ENCODE measurements around the gene RARRES2.

GRCh38 chr7:150370612-150371071 is 29.2 kb upstream of the RARRES2 start:
- TF ChIP-seq FOXA1 (IDR thresholded peaks at IDR 0.05) (no peak), SP1 (IDR thresholded peaks at IDR 0.05) (no peak), TARDBP (IDR thresholded peaks at IDR 0.05) (no peak), ZNF384 (IDR thresholded peaks at IDR 0.05) (no peak), SUZ12 (IDR thresholded peaks at IDR 0.05) (no peak), FOXM1 (IDR thresholded peaks at IDR 0.05; ENCODE audit: borderline replicate concordance) (no peak), LEF1 (IDR thresholded peaks at IDR 0.05; ENCODE audit: borderline replicate concordance) (no peak)

Measured in HEK293T (cell line).